Measurements from ENCODE around the gene DONSON. TPM values are rescaled to one million over a fixed set of nuclear protein-coding genes. Genes with fewer than 3 reads are reported as not detected.

The DONSON gene
- total and polyA plus RNA-seq, 2 of the 13 experiments (the other 11 are each of a cell fraction or from before 2014, with no cell fraction given): 35.4 to 63.6 TPM

- TF ChIP-seq ZFP91 (CRISPR knock-in tag; IDR thresholded peaks at IDR 0.05; ENCODE audit: borderline replicate concordance) (peak; percentile 65; the same call in 1 of the 2 replicates), HNF1A (IDR thresholded peaks at IDR 0.05; ENCODE audit: low read depth) (no peak), HNF1A (CRISPR knock-in tag; IDR thresholded peaks at IDR 0.05; ENCODE audit: borderline replicate concordance) (no peak), ZNF441 (CRISPR knock-in tag; IDR thresholded peaks at IDR 0.05; ENCODE audit: borderline replicate concordance) (0 out of 2 replicates have a peak, but pooled peaks have one; percentile 12), CTCF (CRISPR knock-in tag; IDR thresholded peaks at IDR 0.05) (no peak), ETS1 (CRISPR knock-in tag; IDR thresholded peaks at IDR 0.05) (no peak), BRF2 (CRISPR knock-in tag; IDR thresholded peaks at IDR 0.05) (no peak; the same call in 1 of the 2 replicates), NCOA1 (CRISPR knock-in tag; IDR thresholded peaks at IDR 0.05) (0 out of 2 replicates have a peak, but pooled peaks have one; percentile 36), EHMT2 (IDR thresholded peaks at IDR 0.05; ENCODE audit: borderline replicate concordance, low read depth, low read length) (no peak), FOXA1 (IDR thresholded peaks at IDR 0.05) (no peak), FOXA1 (CRISPR knock-in tag; IDR thresholded peaks at IDR 0.05) (peak; percentile 32; the same call in 1 of the 2 replicates), RFX3 (CRISPR knock-in tag; IDR thresholded peaks at IDR 0.05) (peak; percentile 53; the same call in 1 of the 2 replicates), NRL (CRISPR knock-in tag; IDR thresholded peaks at IDR 0.05; ENCODE audit: borderline replicate concordance) (0 out of 2 replicates have a peak, but pooled peaks have one; percentile 11), ZNF367 (CRISPR knock-in tag; IDR thresholded peaks at IDR 0.05; ENCODE audit: borderline replicate concordance) (no peak), GLMP (CRISPR knock-in tag; IDR thresholded peaks at IDR 0.05; ENCODE audit: borderline replicate concordance) (no peak), STAG1 (CRISPR knock-in tag; IDR thresholded peaks at IDR 0.05) (no peak)
These were observed 45.6 kb downstream of the DONSON start, which contains the start of gene SON (continued) for GRCh38 chr21:33542640-33543504.
